ENCODE results near the gene CLCN1.

Gene CLCN1

DNA sequence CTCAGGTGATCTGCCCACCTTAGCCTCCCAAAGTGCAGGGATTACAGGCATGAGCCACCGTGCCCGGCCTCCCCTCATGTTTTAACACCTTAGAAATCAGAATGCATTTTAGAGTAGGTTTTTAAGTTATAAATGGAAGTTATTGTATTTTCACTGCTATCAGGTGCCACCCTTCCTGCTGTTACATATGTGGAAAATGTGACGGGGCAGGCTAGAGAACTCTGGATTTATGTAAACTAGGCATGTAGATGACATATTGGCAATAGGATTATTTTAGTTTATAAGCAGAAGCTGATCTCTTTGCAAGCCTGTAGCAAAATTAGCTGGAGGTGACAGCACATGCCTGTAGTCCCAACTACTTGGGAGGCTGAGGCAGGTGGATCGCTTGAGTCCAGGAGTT, 25.6 kb upstream of the CLCN1 start:
- no peak for DNase-seq (ENCODE audit: low spot score)
- H3K27ac ChIP-seq = no peak overlapping the region
- TF ChIP-seq, protein P1, sequence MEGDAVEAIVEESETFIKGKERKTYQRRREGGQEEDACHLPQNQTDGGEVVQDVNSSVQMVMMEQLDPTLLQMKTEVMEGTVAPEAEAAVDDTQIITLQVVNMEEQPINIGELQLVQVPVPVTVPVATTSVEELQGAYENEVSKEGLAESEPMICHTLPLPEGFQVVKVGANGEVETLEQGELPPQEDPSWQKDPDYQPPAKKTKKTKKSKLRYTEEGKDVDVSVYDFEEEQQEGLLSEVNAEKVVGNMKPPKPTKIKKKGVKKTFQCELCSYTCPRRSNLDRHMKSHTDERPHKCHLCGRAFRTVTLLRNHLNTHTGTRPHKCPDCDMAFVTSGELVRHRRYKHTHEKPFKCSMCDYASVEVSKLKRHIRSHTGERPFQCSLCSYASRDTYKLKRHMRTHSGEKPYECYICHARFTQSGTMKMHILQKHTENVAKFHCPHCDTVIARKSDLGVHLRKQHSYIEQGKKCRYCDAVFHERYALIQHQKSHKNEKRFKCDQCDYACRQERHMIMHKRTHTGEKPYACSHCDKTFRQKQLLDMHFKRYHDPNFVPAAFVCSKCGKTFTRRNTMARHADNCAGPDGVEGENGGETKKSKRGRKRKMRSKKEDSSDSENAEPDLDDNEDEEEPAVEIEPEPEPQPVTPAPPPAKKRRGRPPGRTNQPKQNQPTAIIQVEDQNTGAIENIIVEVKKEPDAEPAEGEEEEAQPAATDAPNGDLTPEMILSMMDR (conservative IDR thresholded peaks at IDR 0.05; ENCODE audit: low read depth) = no peak
- ChIA-PET POLR2A (ENCODE audit: low non-redundant PET) (no interaction called here), CTCF (no interaction called here)

DNA sequence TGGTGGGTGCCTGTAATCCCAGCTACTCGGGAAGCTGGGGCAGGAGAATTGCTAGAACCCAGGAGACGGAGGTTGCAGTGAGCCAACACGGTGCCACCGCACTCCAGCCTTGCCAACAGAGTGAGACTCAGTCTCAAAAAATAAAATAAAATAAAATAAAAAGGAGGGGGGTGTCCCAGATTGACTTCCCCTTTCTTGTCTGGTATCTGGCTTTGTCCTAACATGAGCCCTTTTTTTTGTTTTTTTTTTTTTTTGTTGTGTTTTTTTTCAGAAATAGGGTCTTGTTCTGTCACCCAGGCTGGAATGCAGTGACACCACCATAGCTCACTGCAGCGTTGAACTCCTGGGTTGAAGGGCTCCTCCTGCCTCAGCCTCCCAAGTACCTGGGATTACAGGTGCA, 23.0 kb upstream of the CLCN1 start:
- CTCF ChIA-PET = interaction anchor here (0.7 kb wide), 1 partner anchor 13 kb away, joined by 3 read pairs; no protein-coding TSS in a partner anchor
- H3K27ac ChIP-seq = no peak overlapping the region
- POLR2A ChIA-PET (ENCODE audit: low non-redundant PET) = no interaction called here
- TF ChIP-seq, protein P1 (conservative IDR thresholded peaks at IDR 0.05; ENCODE audit: low read depth) = no peak
- no peak for DNase-seq (ENCODE audit: low spot score)

DNA sequence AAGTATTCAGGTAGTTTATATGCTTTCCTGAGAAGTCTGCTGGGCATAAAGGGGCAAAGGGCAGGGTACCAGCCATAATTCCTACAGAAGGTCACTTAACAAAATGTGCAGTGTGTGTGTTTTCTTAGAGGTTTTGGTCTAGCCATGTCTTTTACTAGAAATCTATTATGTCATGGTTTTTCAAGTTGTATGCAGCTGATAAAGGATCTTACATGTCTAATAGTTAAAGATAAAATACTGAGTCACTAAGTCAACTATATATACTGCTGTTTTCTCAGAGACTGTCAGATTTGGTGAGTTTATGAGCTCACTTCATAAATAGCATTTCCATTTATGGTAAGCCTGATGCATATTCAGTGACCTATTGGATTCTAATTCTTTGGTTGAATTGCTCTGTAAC, 20.0 kb upstream of the CLCN1 start:
- POLR2A ChIA-PET (ENCODE audit: low non-redundant PET) = no interaction called here
- CTCF ChIA-PET = no interaction called here
- TF ChIP-seq, protein P1 (conservative IDR thresholded peaks at IDR 0.05; ENCODE audit: low read depth) = no peak
- no peak for DNase-seq (ENCODE audit: low spot score)
- no peak overlapping the region for H3K27ac ChIP-seq

DNA sequence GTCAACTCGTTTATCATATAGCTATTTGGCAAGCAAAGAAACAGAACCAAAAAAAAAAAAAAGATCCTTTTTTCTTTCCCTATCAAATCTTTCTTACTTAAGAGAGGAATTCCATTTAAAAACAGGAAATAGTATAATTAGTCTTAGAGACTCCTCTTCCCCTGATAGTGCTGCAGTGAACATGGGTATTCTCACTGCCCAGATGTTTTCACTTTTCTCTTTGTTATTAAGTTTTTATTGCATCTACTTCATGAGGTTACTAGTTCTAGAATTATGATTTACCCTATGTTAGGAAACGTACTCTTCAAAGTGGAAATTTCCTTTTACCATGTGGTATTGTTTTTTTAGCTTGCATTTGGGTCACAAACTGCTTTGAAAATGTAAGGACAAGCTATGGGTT, 19.2 kb upstream of the CLCN1 start:
- POLR2A ChIA-PET (ENCODE audit: low non-redundant PET) = no interaction called here
- DNase-seq (ENCODE audit: low spot score) = no peak
- TF ChIP-seq, protein P1 (conservative IDR thresholded peaks at IDR 0.05; ENCODE audit: low read depth) = no peak
- no peak overlapping the region for H3K27ac ChIP-seq
- CTCF ChIA-PET = no interaction called here

DNA sequence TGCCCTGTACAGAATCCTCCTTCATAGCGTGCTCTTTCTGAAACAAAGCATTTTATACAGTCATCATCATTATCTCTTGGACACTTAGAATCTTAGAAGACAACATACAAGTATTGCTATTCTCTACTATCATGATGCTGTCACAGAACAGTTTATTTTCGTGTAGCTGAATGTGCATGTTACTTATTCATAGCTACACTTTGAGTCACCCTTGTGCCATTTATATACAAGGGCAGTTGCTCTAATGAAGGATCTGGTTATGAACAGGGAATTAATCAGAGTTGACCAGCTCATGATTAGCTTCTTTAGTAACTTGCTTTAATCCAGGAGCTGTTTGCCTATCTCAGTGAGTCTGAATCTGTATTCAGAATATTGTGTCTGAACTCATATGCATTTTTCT, 16.6 kb upstream of the CLCN1 start:
- CTCF ChIA-PET = interaction anchor here (0.6 to 1.3 kb wide), 3 partner anchors 39 to 143 kb away, joined by 3 to 7 read pairs (median 4); no protein-coding TSS in a partner anchor
- POLR2A ChIA-PET (ENCODE audit: low non-redundant PET) = no interaction called here
- no peak for DNase-seq (ENCODE audit: low spot score)
- TF ChIP-seq, protein P1 (conservative IDR thresholded peaks at IDR 0.05; ENCODE audit: low read depth) = no peak
- no peak overlapping the region for H3K27ac ChIP-seq

DNA sequence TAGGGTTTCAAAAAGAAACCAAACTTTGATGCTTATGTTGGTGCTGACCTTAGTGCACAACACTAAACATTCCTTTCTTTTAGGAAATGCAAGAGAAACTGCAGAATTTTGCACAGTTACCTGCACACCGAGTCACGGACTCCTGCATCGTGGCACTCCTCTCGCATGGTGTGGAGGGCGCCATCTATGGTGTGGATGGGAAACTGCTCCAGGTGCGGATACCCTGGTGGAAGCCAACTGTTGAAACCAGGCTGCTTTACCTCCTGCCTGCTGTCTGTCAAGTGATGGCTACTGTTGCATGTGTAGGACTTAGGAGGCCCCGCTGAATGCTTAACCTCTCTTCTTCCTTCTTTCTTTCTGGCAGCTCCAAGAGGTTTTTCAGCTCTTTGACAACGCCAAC, 16.1 kb upstream of the CLCN1 start:
- POLR2A ChIA-PET (ENCODE audit: low non-redundant PET) = no interaction called here
- no peak overlapping the region; the same call in 1 of the 2 replicates for H3K27ac ChIP-seq

More for the DNA sequence above, 16.1 kb upstream of the CLCN1 start:
- TF ChIP-seq, protein P1 (conservative IDR thresholded peaks at IDR 0.05; ENCODE audit: low read depth) = peak; percentile 68
- CTCF ChIA-PET = interaction anchor here (0.6 to 1.3 kb wide), 2 partner anchors 39 to 59 kb away, joined by 3 to 7 read pairs; no protein-coding TSS in a partner anchor
- DNase-seq (ENCODE audit: low spot score) = no peak

Data from RWPE1 (cell line).